B cell (primary cell): ENCODE measurements around the gene STK38L. TPM values are rescaled to one million over a fixed set of nuclear protein-coding genes. Genes with fewer than 3 reads are reported as not detected.

ENCODE experiments used
- ATAC-seq: fragments of 200-7000 bp; cut with Tn5 transposase; one replicate; pipeline ENCODE4 v1.10.0; 2021; ENCODE audit warnings: low read depth, mild to moderate bottlenecking, moderate number of reproducible peaks, moderate library complexity
- CTCF ChIA-PET: fragments of 350-600 bp; sonication (Branson Sonifier 250); formaldehyde crosslinking; loops from one replicate; lab custom pipeline; 2021; ENCODE audit warnings: antibody characterized with exemption, inconsistent platforms; lab: Charles Lee
- POLR2A ChIA-PET: fragments of 350-600 bp; sonication (Branson Sonifier 250); formaldehyde crosslinking; loops from one replicate; lab custom pipeline; 2021; ENCODE audit warnings: antibody characterized with exemption; lab: Charles Lee
- DNase-seq: peaks from one replicate; pipeline ENCODE4 v3.0.0; 2013
- H2AFZ ChIP-seq: 2 replicates; pipeline ENCODE4 v1.6.1; 2012; ENCODE audit warnings: mild to moderate bottlenecking, low read depth, low read length; ENCODE audit not compliant: insufficient read depth, poor library complexity, severe bottlenecking
- H3K27ac ChIP-seq, 2 donors: 1 replicate in 1 of 2; 2 replicates in 1 of 2; pipeline ENCODE4 v1.5.1; 2012 to 2013; ENCODE audit warnings: low read length in 2 of 2, mild to moderate bottlenecking in 2 of 2, moderate library complexity in 1 of 2
- H3K27me3 ChIP-seq, 4 experiments: fragments of 200-600 bp in 1 of 4; sonication (generic) in 1 of 4; replicated peaks in 1 of 4; 1 replicate in 2 of 4; 2 replicates in 2 of 4; pipeline versions ENCODE4 v1.6.1 to v1.7.0; 2013 to 2016; ENCODE audit warnings: low read length in 3 of 4, mild to moderate bottlenecking in 2 of 4, mixed read lengths in 1 of 4, moderate library complexity in 1 of 4; ENCODE audit not compliant: insufficient read depth in 4 of 4, control insufficient read depth in 3 of 4; ENCODE audit errors: control extremely low read depth in 1 of 4
- H3K36me3 ChIP-seq, 2 experiments: replicated peaks in 1 of 2; 1 replicate in 1 of 2; 2 replicates in 1 of 2; pipeline versions ENCODE4 v1.6.1 to v1.7.1; 2013; ENCODE audit warnings: low read length in 1 of 2; ENCODE audit not compliant: insufficient read depth in 2 of 2, control insufficient read depth in 1 of 2; ENCODE audit errors: control extremely low read depth in 1 of 2, extremely low read depth in 1 of 2
- H3K4me1 ChIP-seq, 2 donors: fragments of 200-600 bp in 1 of 2; sonication (generic) in 1 of 2; 1 replicate in 1 of 2; 2 replicates in 1 of 2; pipeline versions ENCODE4 v1.5.1 to v1.6.1; 2013 to 2017; ENCODE audit warnings: low read length in 2 of 2; ENCODE audit not compliant: control insufficient read depth in 2 of 2, insufficient read depth in 2 of 2
- H3K4me2 ChIP-seq: replicated peaks from 2 replicates; pipeline ENCODE3; 2012; ENCODE audit warnings: mild to moderate bottlenecking, low read depth, low read length; ENCODE audit not compliant: poor library complexity, severe bottlenecking
- H3K4me3 ChIP-seq, 5 experiments: fragments of 200-600 bp in 1 of 5; sonication (generic) in 1 of 5; 1 replicate in 3 of 5; 2 replicates in 2 of 5; pipeline versions ENCODE4 v1.5.1 to v1.7.0; 2011 to 2016; ENCODE audit warnings: low read length in 4 of 5, mild to moderate bottlenecking in 4 of 5, low read depth in 2 of 5, control low read depth in 1 of 5, moderate library complexity in 1 of 5; ENCODE audit not compliant: insufficient read depth in 1 of 5; ENCODE audit errors: control extremely low read depth in 1 of 5, extremely low read depth in 1 of 5
- H3K79me2 ChIP-seq: fragments of 200-600 bp; sonication (generic); one replicate; pipeline ENCODE4 v1.6.0; 2016; ENCODE audit warnings: low read length; ENCODE audit not compliant: control insufficient read depth, insufficient read depth
- H3K9ac ChIP-seq: fragments of 200-600 bp; sonication (generic); 2 replicates; pipeline ENCODE4 v1.6.1; 2017; ENCODE audit warnings: mild to moderate bottlenecking, low read length, moderate library complexity
- H3K9me3 ChIP-seq, 3 donors: one replicate each; pipeline versions ENCODE4 v1.6.1 to v1.7.1; 2013; ENCODE audit warnings: low read length in 2 of 3; ENCODE audit not compliant: control insufficient read depth in 2 of 3, insufficient read depth in 1 of 3; ENCODE audit errors: control extremely low read depth in 1 of 3
- H4K20me1 ChIP-seq: 2 replicates; pipeline ENCODE4 v1.6.0; 2012; ENCODE audit warnings: mild to moderate bottlenecking, low read length; ENCODE audit not compliant: insufficient read depth, control insufficient read depth, poor library complexity, severe bottlenecking
- H3K27ac Mint-ChIP-seq: one replicate; pipeline ENCODE4 v1.8.0; 2021; ENCODE audit warnings: mixed read lengths
- H3K27me3 Mint-ChIP-seq: one replicate; pipeline ENCODE4 v1.8.0; 2021; ENCODE audit warnings: mixed read lengths
- H3K4me1 Mint-ChIP-seq: one replicate; pipeline ENCODE4 v1.8.0; 2021; ENCODE audit warnings: mixed read lengths
- H3K4me3 Mint-ChIP-seq: one replicate; pipeline ENCODE4 v1.8.0; 2021; ENCODE audit warnings: mixed read lengths
- H3K9me3 Mint-ChIP-seq: one replicate; pipeline ENCODE4 v1.8.0; 2022; ENCODE audit warnings: mixed read lengths; ENCODE audit not compliant: insufficient read depth
- CTCF ChIP-seq: fragments of 200-600 bp; IDR thresholded peaks from one replicate; pipeline ENCODE4 v1.8.0; 2022; ENCODE audit warnings: antibody characterized with exemption, mild to moderate bottlenecking
- EZH2 ChIP-seq: IDR thresholded peaks from 2 replicates; pipeline ENCODE4 v1.6.1; 2012; ENCODE audit warnings: borderline replicate concordance, low read depth, mild to moderate bottlenecking, moderate library complexity, low read length; ENCODE audit not compliant: insufficient read depth, poor library complexity, severe bottlenecking
- WGBS: methylation state at CpG from one replicate; pipeline ENCODE4 v1.1.5; 2013; ENCODE audit warnings: missing lambda C conversion rate; ENCODE audit not compliant: insufficient coverage; 5-methylcytosine and 5-hydroxymethylcytosine counted together
- intact Hi-C: fragments of 100-400 bp; cut with micrococcal nuclease; formaldehyde crosslinking; loops from one replicate; pipeline ENCODE4 v1.10.0; 2022
- polyA plus RNA-seq: library from polyadenylated mRNA; depleted of rRNA; stranded (reverse); fragments of >200 nt; gene quantifications from 2 replicates; pipeline ENCODE4 v1.2.3, GENCODE V29; 2012
- total RNA-seq, 2 donors: library from RNA; stranded (reverse); fragments of 120-200 nt in 1 of 2; gene quantifications; 1 replicate in 1 of 2; 2 replicates in 1 of 2; pipeline versions ENCODE4 v1.2.3 to v1.2.4, GENCODE V29; 2013 to 2022

The STK38L gene
- total and polyA plus RNA-seq, 2 donors (not counting 1 experiment from before 2014, with no cell fraction given), result 5.5 to 21.2 TPM

- Histone ChIP-seq H3K9me3 (no peaks in the 10 kb centered on the region), H3K4me1 (no peaks in the 10 kb centered on the region), H3K27ac (no peak overlapping the region), H3K4me3 (no peak overlapping the region), H3K9ac (no peak overlapping the region), H2AFZ (no peak overlapping the region), H3K36me3 (no peaks in the 10 kb centered on the region), H3K4me2 (no peak overlapping the region), H4K20me1 (no peaks in the 10 kb centered on the region), H3K79me2 (no peaks in the 10 kb centered on the region), H3K27me3 (no peaks in the 10 kb centered on the region)
- no peak overlapping the region for H3K4me3 Mint-ChIP-seq
- ATAC-seq (no peak), DNase-seq (no peak)
- intact Hi-C loops, result no loop called here
- no peak overlapping the region for H3K27ac Mint-ChIP-seq
- 100% methylated on average over 2 of the region's 2 CpGs for WGBS
- TF ChIP-seq EZH2 (no peak), CTCF (no peak)
- peaks cover 2% of the 10 kb centered on the region for H3K9me3 Mint-ChIP-seq
- ChIA-PET CTCF (no interaction called here), POLR2A (no interaction called here)
- no peaks in the 10 kb centered on the region for H3K4me1 Mint-ChIP-seq
- no peaks in the 10 kb centered on the region for H3K27me3 Mint-ChIP-seq
Observed at GRCh38 chr12:27194644-27195043, 49.4 kb upstream of the STK38L start.

- no peaks in the 10 kb centered on the region for H3K9me3 ChIP-seq
- TF ChIP-seq CTCF (no peak), EZH2 (no peak)
- no peaks in the 10 kb centered on the region for H3K4me1 ChIP-seq
- ChIA-PET CTCF (no interaction called here), POLR2A (no interaction called here)
- intact Hi-C loops, result no loop called here
- no peak overlapping the region for H3K4me2 ChIP-seq
- no peaks in the 10 kb centered on the region for H4K20me1 ChIP-seq
- no peaks in the 10 kb centered on the region for H3K79me2 ChIP-seq
- H3K9me3 Mint-ChIP-seq, result peaks cover 2% of the 10 kb centered on the region
- H3K4me1 Mint-ChIP-seq, result no peaks in the 10 kb centered on the region
- DNase-seq (no peak), ATAC-seq (no peak)
- no peaks in the 10 kb centered on the region for H3K36me3 ChIP-seq
- WGBS, result 96% methylated on average over 3 of the region's 3 CpGs
- H3K9ac ChIP-seq, result no peak overlapping the region
- no peak overlapping the region for H3K4me3 Mint-ChIP-seq
- no peak overlapping the region for H2AFZ ChIP-seq
- H3K4me3 ChIP-seq, result no peak overlapping the region
- no peak overlapping the region for H3K27ac ChIP-seq
- H3K27me3 Mint-ChIP-seq, result no peaks in the 10 kb centered on the region
- no peak overlapping the region for H3K27ac Mint-ChIP-seq
- H3K27me3 ChIP-seq, result no peaks in the 10 kb centered on the region
Observed at GRCh38 chr12:27198036-27198435, 46.0 kb upstream of the STK38L start.
